Activated T-helper 2 cell treated with anti-CD3 and anti-CD28 coated beads, Interferon-gamma antibody, Interleukin-2, Interleukin-4, amounts not matched to agents 10 μg/mL and 5 μg/mL and 100 μg/mL, durations not matched to agents 14 hours and 24 hours and 36 hours (primary cell): ENCODE results near the gene WNT8B. TPM values are rescaled to one million over a fixed set of nuclear protein-coding genes. Genes with fewer than 3 reads are reported as not detected.
A peak's percentile ranks its signal among the peaks of the same experiment; 100 is the strongest.

Source experiments
- DNase-seq: peaks from one replicate; pipeline ENCODE4 v3.0.0; 2021; ENCODE audit warnings: low spot score
- H3K27ac Mint-ChIP-seq: one replicate; pipeline ENCODE4 v1.8.0; 2021; ENCODE audit warnings: mixed read lengths
- H3K27me3 Mint-ChIP-seq: one replicate; pipeline ENCODE4 v1.8.0; 2021; ENCODE audit warnings: low read depth, mixed read lengths
- H3K36me3 Mint-ChIP-seq: one replicate; pipeline ENCODE4 v1.8.0; 2021; ENCODE audit warnings: low read depth, mixed read lengths
- H3K4me1 Mint-ChIP-seq: one replicate; pipeline ENCODE4 v1.8.0; 2021; ENCODE audit warnings: low read depth, mixed read lengths
- H3K4me3 Mint-ChIP-seq: one replicate; pipeline ENCODE4 v1.8.0; 2021; ENCODE audit warnings: low read depth, mild to moderate bottlenecking, moderate library complexity, mixed read lengths
- H3K9me3 Mint-ChIP-seq: one replicate; pipeline ENCODE4 v1.8.0; 2021; ENCODE audit warnings: mixed read lengths
- intact Hi-C: fragments of 100-400 bp; cut with micrococcal nuclease; formaldehyde crosslinking; loops from one replicate; pipeline ENCODE4 v1.15.1; 2023
- total RNA-seq: library from RNA; stranded (reverse); gene quantifications from 2 replicates; pipeline ENCODE4 v1.2.3, GENCODE V29; 2022

The WNT8B gene
- total RNA-seq, 1 donor from 2014 or later = 0.21 TPM

DNA sequence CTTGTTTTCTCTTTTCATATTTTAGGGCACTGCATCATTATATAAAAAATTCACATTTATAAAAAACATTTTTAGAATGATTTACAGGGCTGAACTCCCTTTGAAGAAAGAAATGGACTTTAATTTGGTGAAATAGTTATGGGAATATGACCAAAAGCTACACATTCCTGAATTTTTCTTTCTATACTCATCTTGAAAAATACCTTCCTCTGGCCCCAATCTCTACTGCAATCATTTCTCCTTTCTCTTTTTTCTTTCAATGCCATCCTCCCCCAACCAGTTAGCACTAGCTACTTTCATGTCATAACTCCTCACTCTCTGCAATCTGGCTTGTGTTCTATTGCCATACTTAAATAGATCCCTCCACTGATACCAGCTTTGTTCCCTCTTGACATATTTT, 6.2 kb downstream of the WNT8B start:
- Mint-ChIP-seq H3K4me1 (no peaks in the 10 kb centered on the region), H3K9me3 (no peaks in the 10 kb centered on the region), H3K27me3 (peaks cover 7% of the 10 kb centered on the region), H3K4me3 (no peak overlapping the region), H3K36me3 (peaks cover 2% of the 10 kb centered on the region), H3K27ac (no peak overlapping the region)
- DNase-seq = no peak
- intact Hi-C loops = no loop called here

DNA sequence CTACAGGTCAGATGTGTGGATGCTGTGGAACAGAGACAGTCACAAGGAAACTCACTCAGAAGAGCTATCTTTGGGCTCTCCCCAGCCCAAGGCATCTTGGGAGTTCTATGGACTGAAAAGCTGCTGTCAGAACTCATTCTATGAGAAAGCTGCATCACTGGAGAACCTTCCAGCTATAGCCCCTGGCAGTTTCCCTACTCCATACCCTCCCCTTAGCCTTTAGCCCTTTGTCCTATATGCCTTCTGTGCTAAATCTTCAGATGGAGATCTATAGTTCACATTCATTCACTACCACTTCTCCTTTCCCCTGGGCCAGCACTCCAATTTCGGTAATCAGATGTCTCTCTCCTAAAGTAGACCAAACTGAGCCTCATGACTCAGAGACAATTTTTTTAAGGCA, 6.9 kb downstream of the WNT8B start:
- no peaks in the 10 kb centered on the region for H3K9me3 Mint-ChIP-seq

DNA sequence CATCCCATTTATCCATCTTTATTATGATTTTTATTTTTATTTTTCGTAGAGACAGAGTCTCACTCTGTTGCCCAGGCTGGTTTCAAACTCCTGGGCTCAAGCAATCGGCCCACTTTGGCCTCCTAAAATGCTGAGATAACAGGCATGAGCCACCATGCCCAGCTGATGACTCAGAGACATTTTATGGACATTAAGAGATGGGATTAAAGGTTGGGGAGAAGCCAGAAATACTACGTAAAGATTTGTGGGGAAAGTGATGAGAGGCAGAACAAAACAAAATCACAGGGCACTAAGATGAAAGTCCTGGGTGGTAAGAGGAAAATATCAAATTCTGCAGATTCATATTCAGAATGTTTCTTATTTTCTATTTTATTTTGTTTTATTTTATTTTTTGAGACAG, 7.6 kb downstream of the WNT8B start:
- H3K4me1 Mint-ChIP-seq = no peaks in the 10 kb centered on the region
- intact Hi-C loops = no loop called here
- no peak overlapping the region for H3K27ac Mint-ChIP-seq
- no peak for DNase-seq
- peaks cover 2% of the 10 kb centered on the region for H3K36me3 Mint-ChIP-seq
- H3K4me3 Mint-ChIP-seq = no peak overlapping the region
- no peaks in the 10 kb centered on the region for H3K9me3 Mint-ChIP-seq
- H3K27me3 Mint-ChIP-seq = peaks cover 7% of the 10 kb centered on the region

More for the DNA sequence above, 6.9 kb downstream of the WNT8B start:
- no peak overlapping the region for H3K27ac Mint-ChIP-seq
- peaks cover 2% of the 10 kb centered on the region for H3K36me3 Mint-ChIP-seq
- no peak for DNase-seq
- no peak overlapping the region for H3K4me3 Mint-ChIP-seq
- intact Hi-C loops = no loop called here
- H3K4me1 Mint-ChIP-seq = no peaks in the 10 kb centered on the region
- peaks cover 7% of the 10 kb centered on the region for H3K27me3 Mint-ChIP-seq

DNA sequence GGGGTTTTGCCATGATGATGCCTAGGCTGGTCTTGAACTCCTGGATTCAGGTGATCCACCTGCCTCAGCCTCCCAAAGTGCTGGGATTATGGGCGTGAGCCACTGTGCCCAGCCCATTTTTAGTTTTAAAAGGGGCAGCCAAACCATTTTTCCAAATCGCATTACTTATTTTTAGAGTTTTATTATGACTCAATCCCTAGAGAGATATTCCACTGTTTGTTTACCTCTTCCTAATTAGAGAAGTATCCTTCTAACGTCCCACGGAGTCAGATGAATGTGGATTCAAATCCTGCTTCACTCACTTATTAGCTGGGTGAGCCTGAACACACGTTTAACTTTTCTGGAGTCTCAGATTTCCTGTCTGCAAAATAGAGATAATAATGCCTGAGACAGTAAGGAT, 15.2 kb downstream of the WNT8B start:
- DNase-seq = no peak
- H3K27ac Mint-ChIP-seq = no peak overlapping the region
- peaks cover 12% of the 10 kb centered on the region for H3K4me1 Mint-ChIP-seq
- H3K27me3 Mint-ChIP-seq = peaks cover 9% of the 10 kb centered on the region
- intact Hi-C loops = no loop called here
- H3K9me3 Mint-ChIP-seq = no peaks in the 10 kb centered on the region
- H3K36me3 Mint-ChIP-seq = no peaks in the 10 kb centered on the region
- no peak overlapping the region for H3K4me3 Mint-ChIP-seq

DNA sequence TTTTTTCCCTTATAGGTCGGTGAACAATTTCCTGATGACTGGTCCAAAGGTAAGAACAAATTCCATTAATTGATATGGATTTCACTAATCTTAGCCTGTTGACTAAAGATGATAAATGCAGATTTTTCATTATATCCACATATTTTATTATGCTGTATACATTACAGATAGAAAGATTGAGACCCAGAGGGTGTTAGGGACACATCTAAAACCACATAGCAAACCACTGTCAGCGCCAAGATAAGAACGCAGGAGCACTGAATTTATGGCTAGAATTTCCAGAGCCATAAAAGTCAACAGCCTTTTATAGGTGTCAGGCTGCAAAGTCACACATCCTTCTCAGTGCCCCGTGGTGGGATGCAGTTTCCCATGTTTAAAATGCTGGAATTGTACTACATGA, 16.2 kb downstream of the WNT8B start:
- no peak for DNase-seq
- Mint-ChIP-seq H3K4me3 (no peak overlapping the region), H3K36me3 (peaks cover 9% of the 10 kb centered on the region), H3K27me3 (peaks cover 9% of the 10 kb centered on the region), H3K27ac (no peak overlapping the region), H3K4me1 (peaks cover 21% of the 10 kb centered on the region), H3K9me3 (no peaks in the 10 kb centered on the region)
- intact Hi-C loops = no loop called here

DNA sequence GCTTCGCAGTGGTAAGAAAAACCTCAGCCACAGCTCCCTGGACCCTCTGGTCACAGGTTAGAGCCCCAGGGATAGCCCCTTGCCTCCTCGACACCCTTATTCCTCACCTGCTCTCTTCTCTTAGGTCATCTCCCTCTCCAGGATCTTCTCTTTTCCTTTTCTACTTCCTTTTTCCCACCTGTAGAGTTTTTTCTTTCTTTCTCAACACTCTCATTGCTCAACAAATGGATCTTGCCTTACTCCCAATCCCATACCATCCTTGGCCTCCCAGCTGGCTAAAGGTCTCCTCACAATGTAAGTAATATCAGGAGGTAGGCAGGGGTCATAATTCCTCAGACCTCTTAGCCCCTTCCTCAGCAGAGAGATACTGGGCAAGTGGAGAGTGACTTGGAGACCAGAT, 17.2 kb downstream of the WNT8B start:
- Mint-ChIP-seq H3K4me3 (no peak overlapping the region), H3K27me3 (peaks cover 9% of the 10 kb centered on the region), H3K9me3 (no peaks in the 10 kb centered on the region), H3K36me3 (peaks cover 19% of the 10 kb centered on the region), H3K4me1 (peaks cover 26% of the 10 kb centered on the region), H3K27ac (no peak overlapping the region)
- DNase-seq = no peak
- intact Hi-C loops = no loop called here

DNA sequence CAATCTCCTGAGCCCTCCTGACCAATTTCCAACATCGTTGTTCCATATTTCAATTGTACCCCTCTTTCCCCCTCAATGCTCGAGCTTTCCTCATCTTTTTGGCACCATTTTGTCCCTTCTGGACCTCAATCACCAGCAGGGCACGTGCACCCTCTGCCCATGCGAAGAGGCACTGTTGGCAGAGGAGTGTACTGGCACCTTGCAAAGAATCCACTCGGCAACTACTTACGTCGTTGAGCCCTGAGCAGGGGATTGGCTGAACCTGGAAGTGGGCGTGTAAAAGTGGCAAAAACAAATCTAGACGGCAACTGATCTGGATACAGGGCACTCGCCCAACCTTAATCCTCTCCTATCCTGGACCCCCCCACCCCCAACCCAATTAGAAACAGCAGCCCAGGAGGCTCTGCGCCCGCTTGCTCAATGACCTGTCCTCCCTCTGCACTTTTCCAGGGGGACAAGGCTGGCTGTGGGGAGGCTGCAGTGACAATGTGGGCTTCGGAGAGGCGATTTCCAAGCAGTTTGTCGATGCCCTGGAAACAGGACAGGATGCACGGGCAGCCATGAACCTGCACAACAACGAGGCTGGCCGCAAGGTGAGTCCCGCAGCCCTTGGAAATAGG, 18.8 kb downstream of the WNT8B start:
- Mint-ChIP-seq H3K36me3 (peaks cover 33% of the 10 kb centered on the region), H3K27me3 (peaks cover 9% of the 10 kb centered on the region), H3K9me3 (no peaks in the 10 kb centered on the region), H3K4me3 (peak overlapping the region; percentile 78), H3K4me1 (peaks cover 26% of the 10 kb centered on the region), H3K27ac (no peak overlapping the region)
- peak; percentile 88 for DNase-seq
- intact Hi-C loops = loop anchor here (1.0 to 2.0 kb wide), 3 partner anchors 17 to 37 kb away; no protein-coding TSS in a partner anchor

DNA sequence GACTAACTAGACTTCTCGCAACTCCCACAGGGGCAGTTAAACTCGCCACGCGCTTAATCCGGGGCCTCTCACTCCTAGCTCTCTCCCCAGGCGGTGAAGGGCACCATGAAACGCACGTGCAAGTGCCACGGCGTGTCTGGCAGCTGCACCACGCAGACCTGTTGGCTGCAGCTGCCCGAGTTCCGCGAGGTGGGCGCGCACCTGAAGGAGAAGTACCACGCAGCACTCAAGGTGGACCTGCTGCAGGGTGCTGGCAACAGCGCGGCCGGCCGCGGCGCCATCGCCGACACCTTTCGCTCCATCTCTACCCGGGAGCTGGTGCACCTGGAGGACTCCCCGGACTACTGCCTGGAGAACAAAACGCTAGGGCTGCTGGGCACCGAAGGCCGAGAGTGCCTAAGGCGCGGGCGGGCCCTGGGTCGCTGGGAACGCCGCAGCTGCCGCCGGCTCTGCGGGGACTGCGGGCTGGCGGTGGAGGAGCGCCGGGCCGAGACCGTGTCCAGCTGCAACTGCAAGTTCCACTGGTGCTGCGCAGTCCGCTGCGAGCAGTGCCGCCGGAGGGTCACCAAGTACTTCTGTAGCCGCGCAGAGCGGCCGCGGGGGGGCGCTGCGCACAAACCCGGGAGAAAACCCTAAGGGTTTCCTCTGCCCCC, 19.5 kb downstream of the WNT8B start:
- peaks cover 9% of the 10 kb centered on the region for H3K27me3 Mint-ChIP-seq
- H3K4me1 Mint-ChIP-seq = peaks cover 28% of the 10 kb centered on the region
- no peaks in the 10 kb centered on the region for H3K9me3 Mint-ChIP-seq
- peaks cover 41% of the 10 kb centered on the region for H3K36me3 Mint-ChIP-seq
- DNase-seq = peak; percentile 68
- intact Hi-C loops = loop anchor here (1.0 to 2.0 kb wide), 3 partner anchors 16 to 36 kb away; no protein-coding TSS in a partner anchor
- peak overlapping the region; percentile 78 for H3K4me3 Mint-ChIP-seq
- H3K27ac Mint-ChIP-seq = peak overlapping the region; percentile 4

DNA sequence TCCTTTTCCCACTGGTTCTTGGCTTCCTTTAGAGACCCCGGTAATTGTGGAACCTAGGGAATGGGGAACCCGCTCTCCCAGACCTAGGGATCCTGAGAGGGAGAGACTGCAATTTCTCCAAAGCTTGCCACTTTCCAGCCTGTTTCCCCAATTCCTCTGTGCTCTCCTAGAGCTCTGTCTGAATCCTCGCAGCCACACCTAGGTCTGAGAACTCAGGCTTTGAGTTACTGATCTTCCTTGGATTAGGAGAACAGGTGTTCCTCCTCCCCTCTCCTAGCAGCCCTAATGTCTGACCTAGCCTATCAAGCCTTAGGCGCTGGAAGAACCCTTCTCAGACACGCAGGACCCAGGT, 20.0 kb downstream of the WNT8B start:
- H3K27ac Mint-ChIP-seq = peak overlapping the region; percentile 36
- intact Hi-C loops = loop anchor here (1.0 to 2.0 kb wide), 3 partner anchors 16 to 35 kb away; no protein-coding TSS in a partner anchor
- H3K9me3 Mint-ChIP-seq = no peaks in the 10 kb centered on the region
- peak overlapping the region; percentile 43 for H3K4me3 Mint-ChIP-seq
- DNase-seq = no peak
- peaks cover 44% of the 10 kb centered on the region for H3K36me3 Mint-ChIP-seq
- H3K27me3 Mint-ChIP-seq = peaks cover 9% of the 10 kb centered on the region
- peaks cover 28% of the 10 kb centered on the region for H3K4me1 Mint-ChIP-seq

DNA sequence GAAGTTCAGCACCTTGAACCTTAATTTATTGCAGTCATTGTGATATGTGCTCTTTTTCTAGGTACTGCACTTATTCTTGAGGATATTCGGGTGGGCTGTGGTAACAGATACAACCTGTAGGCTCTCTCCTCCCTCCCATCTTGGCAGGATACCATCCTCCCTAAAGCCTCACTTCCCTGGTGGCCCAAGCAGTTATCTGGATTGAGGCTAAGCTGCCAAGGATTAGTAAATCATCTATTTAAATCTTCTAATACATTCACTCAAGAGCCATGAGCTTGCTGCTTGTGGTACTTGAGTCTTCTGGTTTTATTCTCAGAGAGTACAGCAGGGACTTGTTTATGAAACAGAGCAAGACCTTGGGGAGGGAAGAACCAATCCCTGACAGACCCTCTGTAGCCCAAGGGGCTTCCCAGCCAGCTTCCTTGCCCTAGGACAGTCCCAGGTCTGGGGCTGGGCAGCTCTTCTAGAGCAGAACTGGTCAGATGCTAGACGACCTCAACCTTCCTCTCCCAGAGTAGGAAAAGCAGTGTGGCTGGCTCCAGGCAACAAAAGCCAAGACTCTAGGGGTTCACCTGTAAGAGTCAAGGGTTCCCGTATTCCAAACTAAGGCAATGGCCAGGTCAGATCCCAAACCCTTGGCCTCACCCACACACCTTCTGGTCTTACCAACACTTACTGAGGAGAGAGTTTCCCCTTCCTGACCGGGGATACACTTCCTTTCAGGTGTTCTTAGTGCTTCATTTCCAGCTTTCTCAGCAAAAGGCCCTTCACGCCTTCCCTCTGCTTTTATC, 21.3 kb downstream of the WNT8B start:
- intact Hi-C loops = loop anchor here (2.0 kb wide), 1 partner anchor 15 kb away; no protein-coding TSS in a partner anchor
- no peak overlapping the region for H3K27ac Mint-ChIP-seq
- H3K4me1 Mint-ChIP-seq = peaks cover 25% of the 10 kb centered on the region
- no peak for DNase-seq
- no peaks in the 10 kb centered on the region for H3K9me3 Mint-ChIP-seq
- peaks cover 9% of the 10 kb centered on the region for H3K27me3 Mint-ChIP-seq
- peaks cover 54% of the 10 kb centered on the region for H3K36me3 Mint-ChIP-seq
- H3K4me3 Mint-ChIP-seq = no peak overlapping the region

DNA sequence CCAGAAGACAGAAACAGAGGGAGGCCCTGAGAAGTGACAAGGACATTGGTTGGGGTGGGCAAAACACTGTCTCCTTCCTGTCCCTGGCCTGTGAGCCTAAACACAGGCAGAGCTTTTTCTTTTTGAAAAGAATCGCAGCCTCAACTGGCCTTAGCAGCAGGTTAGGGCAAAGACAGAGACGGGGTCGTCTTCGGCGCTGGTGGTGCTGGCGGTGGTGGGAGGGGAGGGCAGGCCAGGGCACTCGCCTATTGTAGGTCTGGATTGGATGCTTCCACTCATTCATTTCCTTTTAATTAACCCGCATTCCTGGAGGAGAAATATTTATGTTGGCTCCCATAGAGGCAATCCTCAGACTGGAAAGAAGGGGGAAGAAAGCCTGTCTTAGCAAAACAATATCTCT, 22.6 kb downstream of the WNT8B start:
- no peaks in the 10 kb centered on the region for H3K9me3 Mint-ChIP-seq
- no peak overlapping the region for H3K27ac Mint-ChIP-seq
- H3K4me1 Mint-ChIP-seq = peaks cover 28% of the 10 kb centered on the region
- H3K4me3 Mint-ChIP-seq = no peak overlapping the region
- H3K36me3 Mint-ChIP-seq = peaks cover 65% of the 10 kb centered on the region
- DNase-seq = no peak
- intact Hi-C loops = no loop called here
- H3K27me3 Mint-ChIP-seq = peaks cover 4% of the 10 kb centered on the region

DNA sequence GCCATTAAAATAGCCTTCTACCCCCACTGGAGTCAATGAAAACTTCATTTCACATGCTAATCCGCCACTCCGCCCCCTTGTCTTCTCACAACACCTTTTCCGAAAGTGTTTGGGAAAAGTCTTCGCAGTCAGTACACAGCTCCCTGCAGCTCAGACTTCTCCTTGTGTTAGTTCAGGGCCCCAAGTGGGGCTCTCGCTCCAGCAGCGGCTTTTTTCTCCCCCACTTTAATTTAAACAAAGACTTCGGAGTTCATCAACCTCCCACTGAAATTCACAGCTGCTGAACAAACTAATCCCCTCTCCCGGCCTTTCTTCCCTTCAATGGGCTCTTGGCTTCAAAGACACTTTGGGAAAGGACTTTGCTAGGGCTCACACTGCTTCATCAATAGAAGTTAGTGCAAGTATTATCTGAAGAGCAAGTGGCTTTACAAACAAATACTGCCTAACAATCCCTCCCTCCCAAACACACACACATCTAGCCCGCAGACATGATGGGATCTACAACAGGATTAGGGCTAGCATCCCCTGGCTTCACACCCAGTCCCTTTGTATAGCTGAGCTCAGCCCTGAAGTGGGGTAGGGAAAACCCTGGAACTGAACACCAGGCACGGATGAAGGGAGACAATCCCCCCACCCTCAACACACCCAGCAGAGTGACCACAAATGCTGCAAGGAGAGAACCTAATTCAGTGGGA, 23.1 kb downstream of the WNT8B start:
- Mint-ChIP-seq H3K36me3 (peaks cover 70% of the 10 kb centered on the region), H3K9me3 (no peaks in the 10 kb centered on the region), H3K4me1 (peaks cover 30% of the 10 kb centered on the region), H3K4me3 (no peak overlapping the region), H3K27me3 (peaks cover 2% of the 10 kb centered on the region), H3K27ac (no peak overlapping the region)
- no peak for DNase-seq
- intact Hi-C loops = no loop called here
